ENCODE results near the gene ZNF83. TPM values are rescaled to one million over a fixed set of nuclear protein-coding genes. Genes with fewer than 3 reads are reported as not detected.
A peak's percentile ranks its signal among the peaks of the same experiment; 100 is the strongest.

Gene ZNF83
- total RNA-seq, 1 donor from 2014 or later: 58.1 TPM

GRCh38 chr19:52673014-52673413 is 34.9 kb upstream of the ZNF83 start:
- no peak overlapping the region for H3K4me3 Mint-ChIP-seq (ENCODE audit: unreplicated experiment)
- peaks cover 7% of the 10 kb centered on the region for H3K4me1 Mint-ChIP-seq (ENCODE audit: unreplicated experiment)
- TF ChIP-seq CTCF (IDR thresholded peaks at IDR 0.05): no peak
- peak overlapping the region; percentile 27 for H3K27ac Mint-ChIP-seq (ENCODE audit: unreplicated experiment)
- no peak for DNase-seq (ENCODE audit: extremely low spot score, unreplicated experiment)
- peaks cover 11% of the 10 kb centered on the region for H3K36me3 Mint-ChIP-seq (ENCODE audit: unreplicated experiment)
- no peaks in the 10 kb centered on the region for H3K9me3 Mint-ChIP-seq (ENCODE audit: unreplicated experiment)
- H3K27me3 Mint-ChIP-seq (ENCODE audit: unreplicated experiment): no peaks in the 10 kb centered on the region

- Mint-ChIP-seq H3K4me3 (ENCODE audit: unreplicated experiment) (no peak overlapping the region), H3K9me3 (ENCODE audit: unreplicated experiment) (no peaks in the 10 kb centered on the region), H3K27me3 (ENCODE audit: unreplicated experiment) (no peaks in the 10 kb centered on the region), H3K36me3 (ENCODE audit: unreplicated experiment) (peaks cover 6% of the 10 kb centered on the region), H3K27ac (ENCODE audit: unreplicated experiment) (no peak overlapping the region), H3K4me1 (ENCODE audit: unreplicated experiment) (peaks cover 10% of the 10 kb centered on the region)
- DNase-seq (ENCODE audit: extremely low spot score, unreplicated experiment): no peak
- TF ChIP-seq CTCF (IDR thresholded peaks at IDR 0.05): no peak
These were observed 31.9 kb upstream of the ZNF83 start for GRCh38 chr19:52670046-52670445.

- no peak for TF ChIP-seq CTCF (IDR thresholded peaks at IDR 0.05)
- H3K9me3 Mint-ChIP-seq (ENCODE audit: unreplicated experiment): no peaks in the 10 kb centered on the region
- no peaks in the 10 kb centered on the region for H3K27me3 Mint-ChIP-seq (ENCODE audit: unreplicated experiment)
- H3K4me1 Mint-ChIP-seq (ENCODE audit: unreplicated experiment): peaks cover 14% of the 10 kb centered on the region
- peaks cover 4% of the 10 kb centered on the region for H3K36me3 Mint-ChIP-seq (ENCODE audit: unreplicated experiment)
- DNase-seq (ENCODE audit: extremely low spot score, unreplicated experiment): no peak
- no peak overlapping the region for H3K4me3 Mint-ChIP-seq (ENCODE audit: unreplicated experiment)
- H3K27ac Mint-ChIP-seq (ENCODE audit: unreplicated experiment): no peak overlapping the region
These were observed 31.4 kb upstream of the ZNF83 start for GRCh38 chr19:52669586-52669985.

GRCh38 chr19:52667972-52668371 is 29.8 kb upstream of the ZNF83 start:
- H3K27ac Mint-ChIP-seq (ENCODE audit: unreplicated experiment): no peak overlapping the region
- no peak overlapping the region for H3K4me3 Mint-ChIP-seq (ENCODE audit: unreplicated experiment)
- H3K4me1 Mint-ChIP-seq (ENCODE audit: unreplicated experiment): peaks cover 14% of the 10 kb centered on the region
- DNase-seq (ENCODE audit: extremely low spot score, unreplicated experiment): no peak
- no peaks in the 10 kb centered on the region for H3K9me3 Mint-ChIP-seq (ENCODE audit: unreplicated experiment)
- no peaks in the 10 kb centered on the region for H3K27me3 Mint-ChIP-seq (ENCODE audit: unreplicated experiment)
- H3K36me3 Mint-ChIP-seq (ENCODE audit: unreplicated experiment): peaks cover 5% of the 10 kb centered on the region
- no peak for TF ChIP-seq CTCF (IDR thresholded peaks at IDR 0.05)

- Mint-ChIP-seq H3K4me3 (ENCODE audit: unreplicated experiment) (no peak overlapping the region), H3K36me3 (ENCODE audit: unreplicated experiment) (peaks cover 9% of the 10 kb centered on the region), H3K9me3 (ENCODE audit: unreplicated experiment) (no peaks in the 10 kb centered on the region), H3K27ac (ENCODE audit: unreplicated experiment) (no peak overlapping the region), H3K4me1 (ENCODE audit: unreplicated experiment) (peaks cover 14% of the 10 kb centered on the region), H3K27me3 (ENCODE audit: unreplicated experiment) (no peaks in the 10 kb centered on the region)
- DNase-seq (ENCODE audit: extremely low spot score, unreplicated experiment): no peak
- no peak for TF ChIP-seq CTCF (IDR thresholded peaks at IDR 0.05)
These were observed 28.4 kb upstream of the ZNF83 start for GRCh38 chr19:52666506-52666905.

Data from osteocyte (in vitro differentiated cells).